ENCODE data around the gene UQCRFS1. TPM values are rescaled to one million over a fixed set of nuclear protein-coding genes. Genes with fewer than 3 reads are reported as not detected.

The UQCRFS1 gene
- total RNA-seq, 4 donors from 2014 or later = 25.4 to 37.5 (median 32.9) TPM

- ATAC-seq (ENCODE audit: low FRiP score) = no peak
- DNase-seq (ENCODE audit: low spot score) = no peak
- TF ChIP-seq CTCF (IDR thresholded peaks at IDR 0.05) = no peak
Measured at GRCh38 chr19:29162694-29163093, 50.3 kb downstream of the UQCRFS1 start.

- no peak for TF ChIP-seq CTCF (IDR thresholded peaks at IDR 0.05)
- DNase-seq (ENCODE audit: low spot score) (no peak), ATAC-seq (ENCODE audit: low FRiP score) (no peak)
Measured at GRCh38 chr19:29155683-29156082, 57.3 kb downstream of the UQCRFS1 start.

Small RNA genes lying within 50 kb of the gene (small RNA-seq; reads per million reads assigned to genes)
- gene RN7SL340P = not detected

All from omental fat pad (tissue), 4 donors.